ENCODE results near the gene ZKSCAN3. TPM values are rescaled to one million over a fixed set of nuclear protein-coding genes. Genes with fewer than 3 reads are reported as not detected.
"Not testable (repeated sequence)": the region's sequence is repeated elsewhere in the genome, so short reads cannot be mapped to it uniquely, and the experiment has no call there.

The ZKSCAN3 gene
- 6.3 and 9.7 TPM in 2 replicates for total RNA-seq

GRCh38 chr6:28349892-28350737 is at the start of gene ZKSCAN3:
ZKSCAN3 (plus strand) TSS chr6:28349947; CDS start chr6:28359587, 9,640 bp downstream.
- DNase-seq, result peak; percentile 81

- DNase-seq, result no peak
Observed at GRCh38 chr6:28303570-28303969, 46.2 kb upstream of the ZKSCAN3 start.

GRCh38 chr6:28306363-28306762 is 43.4 kb upstream of the ZKSCAN3 start:
- not testable (repeated sequence) for DNase-seq

GRCh38 chr6:28311139-28311823 is 38.5 kb upstream of the ZKSCAN3 start:
- no peak for DNase-seq

GRCh38 chr6:28312939-28313338 is 36.8 kb upstream of the ZKSCAN3 start:
- no peak for DNase-seq

GRCh38 chr6:28315628-28316027 is 34.1 kb upstream of the ZKSCAN3 start:
- DNase-seq, result no peak

- DNase-seq, result not testable (repeated sequence)
Observed at GRCh38 chr6:28317866-28318265, 31.9 kb upstream of the ZKSCAN3 start.

GRCh38 chr6:28322661-28323060 is 27.1 kb upstream of the ZKSCAN3 start:
- no peak for DNase-seq

GRCh38 chr6:28323813-28324424 is 25.8 kb upstream of the ZKSCAN3 start:
- no peak for DNase-seq

GRCh38 chr6:28326371-28326948 is 23.3 kb upstream of the ZKSCAN3 start:
- DNase-seq, result no peak

- no peak for DNase-seq
Observed at GRCh38 chr6:28330041-28330440, 19.7 kb upstream of the ZKSCAN3 start.

- no peak for DNase-seq
Observed at GRCh38 chr6:28333047-28333446, 16.7 kb upstream of the ZKSCAN3 start.

GRCh38 chr6:28333599-28334018 is 16.1 kb upstream of the ZKSCAN3 start:
- no peak for DNase-seq

- DNase-seq, result no peak
Observed at GRCh38 chr6:28334286-28335039, 15.3 kb upstream of the ZKSCAN3 start.

- DNase-seq, result no peak
Observed at GRCh38 chr6:28335040-28335563, 14.6 kb upstream of the ZKSCAN3 start.

GRCh38 chr6:28335564-28336283 is 14.0 kb upstream of the ZKSCAN3 start, which contains the start of gene ZSCAN31:
ZSCAN31 (minus strand) TSS chr6:28336148; CDS start chr6:28329683, 6,465 bp downstream.
- peak; percentile 99 for DNase-seq

GRCh38 chr6:28336284-28337120 is 13.2 kb upstream of the ZKSCAN3 start:
- DNase-seq, result peak; percentile 76

- DNase-seq, result no peak
Observed at GRCh38 chr6:28337121-28337520, 12.6 kb upstream of the ZKSCAN3 start.

- DNase-seq, result no peak
Observed at GRCh38 chr6:28340310-28341095, 9.2 kb upstream of the ZKSCAN3 start.
